ENCODE measurements around the gene PPP4R3B. TPM values are rescaled to one million over a fixed set of nuclear protein-coding genes. Genes with fewer than 3 reads are reported as not detected.

The PPP4R3B gene
- total and polyA plus RNA-seq, 2 of the 8 experiments (the other 6 are each of a cell fraction or from before 2014, with no cell fraction given), result 8.5 to 39.1 TPM

- no peak for TF ChIP-seq CHD7 (IDR thresholded peaks at IDR 0.05; ENCODE audit: insufficient replicate concordance, low read length)
- TF ChIP-seq HDAC6 (IDR thresholded peaks at IDR 0.05; ENCODE audit: low read depth, low read length), result no peak
- TF ChIP-seq RAD21 (IDR thresholded peaks at IDR 0.05 in 1 of 2, conservative IDR thresholded peaks at IDR 0.05 in 1 of 2; ENCODE audit: low read depth in 2 of 2, low read length in 2 of 2), result no peak
- TF ChIP-seq E2F6 (IDR thresholded peaks at IDR 0.05), result no peak
- TF ChIP-seq FOSL1 (IDR thresholded peaks at IDR 0.05; ENCODE audit: insufficient read depth, low read depth, low read length), result no peak
- no peak for TF ChIP-seq TAF7 (optimal IDR thresholded peaks at IDR 0.05; ENCODE audit: borderline replicate concordance, low read depth, low read length)
- TF ChIP-seq EGR1 (IDR thresholded peaks at IDR 0.05; ENCODE audit: borderline replicate concordance, low read depth, low read length), result no peak
- TF ChIP-seq NRF1 (IDR thresholded peaks at IDR 0.05; ENCODE audit: low read depth, low read length), result no peak
- no peak for TF ChIP-seq RFX5 (IDR thresholded peaks at IDR 0.05; ENCODE audit: borderline replicate concordance, low read depth, low read length)
- no peak for TF ChIP-seq HDAC2 (IDR thresholded peaks at IDR 0.05; ENCODE audit: borderline replicate concordance in 1 of 2, low read depth in 2 of 2, low read length in 2 of 2)
- TF ChIP-seq RBBP5 (IDR thresholded peaks at IDR 0.05; ENCODE audit: borderline replicate concordance, low read depth, low read length), result no peak
Observed at GRCh38 chr2:55518841-55519165, 98.6 kb downstream of the PPP4R3B start (continued).
